A204.1 (cell line): ENCODE results near the gene FOXN3.

Experiments
- FAIRE-seq: peaks from 2 replicates; lab custom pipeline; 2012; peaks lifted over from hg19 to GRCh38; lab: Jason Lieb, UNC

Gene FOXN3

GRCh38 chr14:89417091-89417464 lies at the start of gene FOXN3:
FOXN3 (minus strand) TSS chr14:89417233; CDS start chr14:89412476, 4,757 bp downstream.
- FAIRE-seq = no peak

GRCh38 chr14:89466484-89466883 lies 49.5 kb upstream of the FOXN3 start:
- no peak for FAIRE-seq

GRCh38 chr14:89465876-89466275 lies 48.8 kb upstream of the FOXN3 start:
- no peak for FAIRE-seq

- FAIRE-seq = no peak
Observed at GRCh38 chr14:89461256-89461655, 44.2 kb upstream of the FOXN3 start.

- no peak for FAIRE-seq
Observed at GRCh38 chr14:89458713-89459420, 41.8 kb upstream of the FOXN3 start.

GRCh38 chr14:89457007-89457406 lies 40.0 kb upstream of the FOXN3 start:
- FAIRE-seq = no peak

- no peak for FAIRE-seq
Observed at GRCh38 chr14:89455412-89455811, 38.4 kb upstream of the FOXN3 start.

GRCh38 chr14:89454996-89455395 lies 38.0 kb upstream of the FOXN3 start:
- no peak for FAIRE-seq

- no peak for FAIRE-seq
Observed at GRCh38 chr14:89452281-89452680, 35.2 kb upstream of the FOXN3 start.

GRCh38 chr14:89451229-89451628 lies 34.2 kb upstream of the FOXN3 start:
- FAIRE-seq = no peak

GRCh38 chr14:89447182-89447944 lies 30.3 kb upstream of the FOXN3 start:
- no peak for FAIRE-seq

- no peak for FAIRE-seq
Observed at GRCh38 chr14:89445273-89445973, 28.4 kb upstream of the FOXN3 start.

GRCh38 chr14:89444516-89445125 lies 27.6 kb upstream of the FOXN3 start:
- no peak for FAIRE-seq

- no peak for FAIRE-seq
Observed at GRCh38 chr14:89444044-89444443, 27.0 kb upstream of the FOXN3 start.

GRCh38 chr14:89443042-89443629 lies 26.1 kb upstream of the FOXN3 start:
- no peak for FAIRE-seq

- FAIRE-seq = no peak
Observed at GRCh38 chr14:89442280-89442679, 25.2 kb upstream of the FOXN3 start.

GRCh38 chr14:89440986-89441909 lies 24.2 kb upstream of the FOXN3 start:
- FAIRE-seq = no peak

GRCh38 chr14:89435892-89436656 lies 19.0 kb upstream of the FOXN3 start:
- no peak for FAIRE-seq

GRCh38 chr14:89435492-89435891 lies 18.5 kb upstream of the FOXN3 start:
- FAIRE-seq = no peak

GRCh38 chr14:89432226-89432625 lies 15.2 kb upstream of the FOXN3 start:
- no peak for FAIRE-seq
